Endothelial cell of umbilical vein (primary cell): ENCODE data around the gene PRKCZ.

ENCODE experiments used
- EZH2 ChIP-seq: IDR thresholded peaks from 2 replicates; pipeline ENCODE4 v1.6.1; 2012; ENCODE audit warnings: borderline replicate concordance, low read depth, mild to moderate bottlenecking, moderate library complexity, low read length, inconsistent platforms; ENCODE audit not compliant: severe bottlenecking
- POLR2A ChIP-seq: IDR thresholded peaks from 2 replicates; pipeline ENCODE4 v1.6.1; 2012; ENCODE audit warnings: low read depth, mild to moderate bottlenecking, control low read depth, low read length
- POLR2AphosphoS5 ChIP-seq: IDR thresholded peaks from 2 replicates; pipeline ENCODE4 v1.6.1; 2012; ENCODE audit warnings: low read depth, mild to moderate bottlenecking, control low read depth, low read length, moderate library complexity; ENCODE audit not compliant: insufficient read depth
- TF ChIP-seq, protein P1 (sequence below), 2 donors: IDR thresholded peaks; 1 replicate in 1 of 2; 2 replicates in 1 of 2; pipeline ENCODE4 v1.5.1; 2011; ENCODE audit warnings: low read length in 2 of 2, mild to moderate bottlenecking in 2 of 2, moderate library complexity in 2 of 2, control low read depth in 1 of 2, inconsistent platforms in 1 of 2, low read depth in 1 of 2; ENCODE audit not compliant: insufficient read depth in 1 of 2; ENCODE audit errors: extremely low read depth in 1 of 2

DNA sequence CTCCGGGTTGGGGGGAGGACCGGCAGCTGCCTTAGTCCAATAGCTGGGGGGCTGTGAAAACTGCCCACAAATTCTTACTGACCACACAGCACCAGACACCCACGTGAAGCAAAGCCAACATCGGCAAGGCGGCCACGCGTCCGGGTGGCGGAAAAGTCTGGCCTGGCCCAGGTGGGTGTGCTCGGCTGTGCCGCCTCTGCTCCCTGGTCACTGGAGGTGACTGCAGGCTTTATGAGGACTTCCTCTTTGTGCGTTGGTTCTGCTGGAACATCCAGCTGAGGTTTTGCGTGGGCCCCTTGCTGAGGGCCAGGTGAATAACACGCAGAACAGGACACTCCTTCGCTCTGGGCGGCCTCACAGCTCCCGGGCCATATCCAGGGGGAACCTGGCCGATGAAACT, 108.9 kb downstream of the PRKCZ start:
- TF ChIP-seq POLR2A (no peak), POLR2AphosphoS5 (no peak), EZH2 (no peak)
- TF ChIP-seq, protein P1, sequence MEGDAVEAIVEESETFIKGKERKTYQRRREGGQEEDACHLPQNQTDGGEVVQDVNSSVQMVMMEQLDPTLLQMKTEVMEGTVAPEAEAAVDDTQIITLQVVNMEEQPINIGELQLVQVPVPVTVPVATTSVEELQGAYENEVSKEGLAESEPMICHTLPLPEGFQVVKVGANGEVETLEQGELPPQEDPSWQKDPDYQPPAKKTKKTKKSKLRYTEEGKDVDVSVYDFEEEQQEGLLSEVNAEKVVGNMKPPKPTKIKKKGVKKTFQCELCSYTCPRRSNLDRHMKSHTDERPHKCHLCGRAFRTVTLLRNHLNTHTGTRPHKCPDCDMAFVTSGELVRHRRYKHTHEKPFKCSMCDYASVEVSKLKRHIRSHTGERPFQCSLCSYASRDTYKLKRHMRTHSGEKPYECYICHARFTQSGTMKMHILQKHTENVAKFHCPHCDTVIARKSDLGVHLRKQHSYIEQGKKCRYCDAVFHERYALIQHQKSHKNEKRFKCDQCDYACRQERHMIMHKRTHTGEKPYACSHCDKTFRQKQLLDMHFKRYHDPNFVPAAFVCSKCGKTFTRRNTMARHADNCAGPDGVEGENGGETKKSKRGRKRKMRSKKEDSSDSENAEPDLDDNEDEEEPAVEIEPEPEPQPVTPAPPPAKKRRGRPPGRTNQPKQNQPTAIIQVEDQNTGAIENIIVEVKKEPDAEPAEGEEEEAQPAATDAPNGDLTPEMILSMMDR (IDR thresholded peaks at IDR 0.05; ENCODE audit: extremely low read depth in 1 of 2, insufficient read depth in 1 of 2, low read depth in 1 of 2, low read length in 2 of 2), result no peak
